ENCODE data around the gene CLIC6. TPM values are rescaled to one million over a fixed set of nuclear protein-coding genes. Genes with fewer than 3 reads are reported as not detected.

Gene CLIC6
- total and polyA plus RNA-seq, 2 experiments from 2014 or later, result 1.1 to 1.5 TPM

- H3K4me1 Mint-ChIP-seq, result no peaks in the 10 kb centered on the region; the same call in 2 of the 3 replicates
Measured at GRCh38 chr21:34762786-34763185, 94.0 kb downstream of the CLIC6 start.

DNA sequence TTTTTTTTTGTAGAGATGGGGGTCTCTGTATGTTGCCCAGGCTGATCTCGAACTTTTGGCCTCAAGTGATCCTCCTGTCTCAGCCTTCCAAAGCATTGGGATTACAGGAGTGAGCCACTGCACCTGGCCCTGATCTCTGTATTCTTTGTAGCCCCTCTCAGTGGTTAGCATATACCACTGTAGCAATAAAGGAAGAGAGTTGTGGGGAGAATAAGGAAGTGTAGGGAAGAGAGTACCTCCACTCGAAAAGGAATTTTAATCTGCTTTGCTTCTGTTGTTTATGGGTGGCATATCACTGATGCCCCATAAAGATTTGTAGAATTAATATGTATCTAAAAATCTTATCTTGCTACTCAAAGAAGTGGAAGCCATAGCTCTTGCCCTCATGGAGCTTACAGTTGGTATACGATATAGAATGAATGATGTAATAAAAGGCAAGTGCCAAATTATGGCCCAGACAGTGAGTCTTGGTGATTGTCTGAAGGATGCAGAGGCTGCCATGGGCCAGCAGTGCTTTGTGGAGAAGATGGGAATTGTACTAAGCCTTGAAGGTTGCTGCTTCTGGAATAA lies 96.0 kb downstream of the CLIC6 start:
- no peak for TF ChIP-seq CREB1 (CRISPR knock-in tag; IDR thresholded peaks at IDR 0.05; ENCODE audit: low read depth)
- TF ChIP-seq ZNF114 (CRISPR knock-in tag; IDR thresholded peaks at IDR 0.05), result no peak
- TF ChIP-seq JUNB (IDR thresholded peaks at IDR 0.05; ENCODE audit: unreplicated experiment), result no peak
- TF ChIP-seq, protein P1, sequence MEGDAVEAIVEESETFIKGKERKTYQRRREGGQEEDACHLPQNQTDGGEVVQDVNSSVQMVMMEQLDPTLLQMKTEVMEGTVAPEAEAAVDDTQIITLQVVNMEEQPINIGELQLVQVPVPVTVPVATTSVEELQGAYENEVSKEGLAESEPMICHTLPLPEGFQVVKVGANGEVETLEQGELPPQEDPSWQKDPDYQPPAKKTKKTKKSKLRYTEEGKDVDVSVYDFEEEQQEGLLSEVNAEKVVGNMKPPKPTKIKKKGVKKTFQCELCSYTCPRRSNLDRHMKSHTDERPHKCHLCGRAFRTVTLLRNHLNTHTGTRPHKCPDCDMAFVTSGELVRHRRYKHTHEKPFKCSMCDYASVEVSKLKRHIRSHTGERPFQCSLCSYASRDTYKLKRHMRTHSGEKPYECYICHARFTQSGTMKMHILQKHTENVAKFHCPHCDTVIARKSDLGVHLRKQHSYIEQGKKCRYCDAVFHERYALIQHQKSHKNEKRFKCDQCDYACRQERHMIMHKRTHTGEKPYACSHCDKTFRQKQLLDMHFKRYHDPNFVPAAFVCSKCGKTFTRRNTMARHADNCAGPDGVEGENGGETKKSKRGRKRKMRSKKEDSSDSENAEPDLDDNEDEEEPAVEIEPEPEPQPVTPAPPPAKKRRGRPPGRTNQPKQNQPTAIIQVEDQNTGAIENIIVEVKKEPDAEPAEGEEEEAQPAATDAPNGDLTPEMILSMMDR (conservative IDR thresholded peaks at IDR 0.05; ENCODE audit: low read depth in 2 of 2), result no peak
- TF ChIP-seq NANOG (IDR thresholded peaks at IDR 0.05; ENCODE audit: borderline replicate concordance), result no peak
- TF ChIP-seq POLR2AphosphoS5 (IDR thresholded peaks at IDR 0.05; ENCODE audit: low read depth), result no peak
- no peak for TF ChIP-seq EZH2 (IDR thresholded peaks at IDR 0.05; ENCODE audit: low read depth, unreplicated experiment)
- TF ChIP-seq, protein P2, sequence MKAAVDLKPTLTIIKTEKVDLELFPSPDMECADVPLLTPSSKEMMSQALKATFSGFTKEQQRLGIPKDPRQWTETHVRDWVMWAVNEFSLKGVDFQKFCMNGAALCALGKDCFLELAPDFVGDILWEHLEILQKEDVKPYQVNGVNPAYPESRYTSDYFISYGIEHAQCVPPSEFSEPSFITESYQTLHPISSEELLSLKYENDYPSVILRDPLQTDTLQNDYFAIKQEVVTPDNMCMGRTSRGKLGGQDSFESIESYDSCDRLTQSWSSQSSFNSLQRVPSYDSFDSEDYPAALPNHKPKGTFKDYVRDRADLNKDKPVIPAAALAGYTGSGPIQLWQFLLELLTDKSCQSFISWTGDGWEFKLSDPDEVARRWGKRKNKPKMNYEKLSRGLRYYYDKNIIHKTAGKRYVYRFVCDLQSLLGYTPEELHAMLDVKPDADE (IDR thresholded peaks at IDR 0.05), result no peak
- TF ChIP-seq EZH2phosphoT487 (IDR thresholded peaks at IDR 0.05; ENCODE audit: unreplicated experiment), result no peak
- H3K4me3 Mint-ChIP-seq, result no peak overlapping the region
- no peak overlapping the region for H3K27ac ChIP-seq (ENCODE audit: low read depth)
- H3K27ac Mint-ChIP-seq, result no peak overlapping the region
- no peaks in the 10 kb centered on the region for H3K36me3 Mint-ChIP-seq (ENCODE audit: low read depth)
- no peak overlapping the region for H3K4me3 ChIP-seq
- no peak overlapping the region for H2AFZ ChIP-seq
- H3K4me1 Mint-ChIP-seq, result no peaks in the 10 kb centered on the region; the same call in 2 of the 3 replicates
- H3K9me3 Mint-ChIP-seq, result no peaks in the 10 kb centered on the region; the same call in 1 of the 3 replicates
- H3K9me2 ChIP-seq (ENCODE audit: insufficient read depth), result no peaks in the 10 kb centered on the region
- no peaks in the 10 kb centered on the region for H3K27me3 ChIP-seq (ENCODE audit: insufficient read depth)
- no peak overlapping the region for H3K4me2 ChIP-seq
- ATAC-seq, result no peak
- peaks cover 2% of the 10 kb centered on the region for H3K27me3 Mint-ChIP-seq (ENCODE audit: insufficient read depth, low read depth, poor library complexity)
- no peaks in the 10 kb centered on the region for H3K79me2 ChIP-seq (replicated peaks; ENCODE audit: insufficient read depth)
- no peaks in the 10 kb centered on the region for H3K4me1 ChIP-seq (ENCODE audit: insufficient read depth)
- no peaks in the 10 kb centered on the region for H3K36me3 ChIP-seq (ENCODE audit: insufficient read depth)
- no peaks in the 10 kb centered on the region for H3F3A ChIP-seq (replicated peaks; ENCODE audit: low read depth)
- no peak for DNase-seq (ENCODE audit: low spot score)
- H4K20me1 ChIP-seq (replicated peaks; ENCODE audit: insufficient read depth), result no peaks in the 10 kb centered on the region

More at GRCh38 chr21:34762786-34763185, 94.0 kb downstream of the CLIC6 start:
- no peak overlapping the region for H3K27ac ChIP-seq (ENCODE audit: low read depth)
- H3K4me3 ChIP-seq, result no peak overlapping the region
- ATAC-seq (no peak), DNase-seq (ENCODE audit: low spot score) (peak; percentile 2)
- Mint-ChIP-seq H3K27me3 (ENCODE audit: insufficient read depth, low read depth, poor library complexity) (peaks cover 2% of the 10 kb centered on the region), H3K36me3 (ENCODE audit: low read depth) (no peaks in the 10 kb centered on the region), H3K4me3 (no peak overlapping the region), H3K27ac (no peak overlapping the region), H3K9me3 (no peaks in the 10 kb centered on the region; the same call in 1 of the 3 replicates)
- no peak overlapping the region for H2AFZ ChIP-seq
- no peak overlapping the region for H3K4me2 ChIP-seq
- H4K20me1 ChIP-seq (replicated peaks; ENCODE audit: insufficient read depth), result no peaks in the 10 kb centered on the region
- TF ChIP-seq NANOG (IDR thresholded peaks at IDR 0.05; ENCODE audit: borderline replicate concordance) (no peak), EZH2phosphoT487 (IDR thresholded peaks at IDR 0.05; ENCODE audit: unreplicated experiment) (no peak)
- H3K36me3 ChIP-seq (ENCODE audit: insufficient read depth), result no peaks in the 10 kb centered on the region
- no peaks in the 10 kb centered on the region for H3K27me3 ChIP-seq (ENCODE audit: insufficient read depth)
- no peaks in the 10 kb centered on the region for H3K9me2 ChIP-seq (ENCODE audit: insufficient read depth)
- H3K79me2 ChIP-seq (replicated peaks; ENCODE audit: insufficient read depth), result no peaks in the 10 kb centered on the region
- H3K4me1 ChIP-seq (ENCODE audit: insufficient read depth), result no peaks in the 10 kb centered on the region
- H3F3A ChIP-seq (replicated peaks; ENCODE audit: low read depth), result no peaks in the 10 kb centered on the region

Measured in GM23338 (cell line).